K562 (cell line): ENCODE measurements around the gene HOXA11. TPM values are rescaled to one million over a fixed set of nuclear protein-coding genes. Genes with fewer than 3 reads are reported as not detected.
A peak's percentile ranks its signal among the peaks of the same experiment; 100 is the strongest.

Experiments
- ATAC-seq: fragments of 200-7000 bp; cut with Tn5 transposase; 3 replicates; pipeline ENCODE4 v1.9.1; 2020; ENCODE audit warnings: moderate library complexity
- BruUV-seq: library from RNA; stranded (reverse); fragments of 400-500 nt; replicated peaks from 2 replicates; lab custom pipeline; 2021; lab: Mats Ljungman, UMichigan
- CTCF ChIA-PET: fragments of 300-600 bp; formaldehyde crosslinking; extraction: SDS; loops from one replicate; lab custom pipeline; 2021; ENCODE audit warnings: low intra/inter-chr PET ratio; lab: Yijun Ruan, JAX
- POLR2A ChIA-PET: fragments of 300-600, 350-650 bp; sonication (Branson Sonifier 250); formaldehyde crosslinking; extraction: SDS; loops from one replicate; lab custom pipeline; 2021; ENCODE audit warnings: antibody characterized with exemption, inconsistent platforms; lab: Yijun Ruan, JAX
- DNase-seq, 4 experiments: peaks; one replicate each; pipeline versions ENCODE4 v3.0.0 to v3.0.0-alpha.2; 2011 to 2018; ENCODE audit warnings: low spot score in 3 of 4, mixed read lengths in 3 of 4; ENCODE audit errors: extremely low read depth in 1 of 4
- FAIRE-seq: peaks from 2 replicates; lab custom pipeline; 2011; peaks lifted over from hg19 to GRCh38; lab: Jason Lieb, UNC
- H2AFZ ChIP-seq: 2 replicates; pipeline ENCODE4 v1.6.0; 2011; ENCODE audit warnings: low read depth, low read length, control low read depth, inconsistent platforms
- H3K27ac ChIP-seq: fragments of 200-600 bp; 3 replicates; pipeline ENCODE4 v1.8.0; 2011; ENCODE audit warnings: low read depth, mild to moderate bottlenecking, control low read depth, inconsistent platforms, low read length, moderate library complexity, mixed read lengths; ENCODE audit errors: extremely low read depth
- H3K27me3 ChIP-seq, 2 experiments: fragments of 300-600 bp in 1 of 2; 2 replicates in 1 of 2; 3 replicates in 1 of 2; pipeline versions ENCODE4 v1.6.0 to v1.8.0; 2011; ENCODE audit warnings: inconsistent platforms in 2 of 2, low read length in 2 of 2, mild to moderate bottlenecking in 1 of 2, mixed read lengths in 1 of 2, moderate library complexity in 1 of 2; ENCODE audit not compliant: control insufficient read depth in 2 of 2, insufficient read depth in 2 of 2
- H3K36me3 ChIP-seq: fragments of 300-600 bp; 3 replicates; pipeline ENCODE4 v1.8.0; 2011; ENCODE audit warnings: mild to moderate bottlenecking, low read length, inconsistent platforms; ENCODE audit not compliant: control insufficient read depth, insufficient read depth
- H3K4me1 ChIP-seq, 2 experiments: fragments of 200-600 bp in 1 of 2; replicated peaks in 1 of 2; 2 replicates in 1 of 2; 3 replicates in 1 of 2; pipeline versions ENCODE4 v1.5.1 to v1.8.0; 2011; ENCODE audit warnings: inconsistent platforms in 2 of 2, low read length in 2 of 2, mild to moderate bottlenecking in 1 of 2, mixed read lengths in 1 of 2, moderate library complexity in 1 of 2; ENCODE audit not compliant: control insufficient read depth in 2 of 2, insufficient read depth in 2 of 2
- H3K4me2 ChIP-seq: 2 replicates; pipeline ENCODE4 v1.6.1; 2011; ENCODE audit warnings: low read length, control low read depth, inconsistent platforms, mixed read lengths; ENCODE audit not compliant: insufficient read depth
- H3K4me3 ChIP-seq: fragments of 200-600 bp; sonication (generic), shearing (Covaris generic); 2 replicates; pipeline ENCODE4 v1.5.1; 2016; ENCODE audit warnings: control low read depth, inconsistent platforms
- H3K79me2 ChIP-seq: fragments of 200-600 bp; 3 replicates; pipeline ENCODE4 v1.8.0; 2011; ENCODE audit warnings: low read length, inconsistent platforms; ENCODE audit not compliant: control insufficient read depth, insufficient read depth
- H3K9ac ChIP-seq, 2 experiments: 2 replicates each; pipeline versions ENCODE4 v1.6.0 to v1.6.1; 2011; ENCODE audit warnings: low read depth in 2 of 2, low read length in 2 of 2, control low read depth in 1 of 2, inconsistent platforms in 1 of 2, mild to moderate bottlenecking in 1 of 2, mixed read lengths in 1 of 2; ENCODE audit not compliant: insufficient read depth in 1 of 2
- H3K9me1 ChIP-seq: one replicate; pipeline ENCODE4 v1.6.0; 2011; ENCODE audit warnings: inconsistent platforms, mild to moderate bottlenecking, low read length, moderate library complexity; ENCODE audit not compliant: control insufficient read depth, insufficient read depth
- H3K9me3 ChIP-seq: replicated peaks from 2 replicates; pipeline ENCODE4 v1.5.1; 2011; ENCODE audit warnings: low read depth, low read length, inconsistent platforms; ENCODE audit not compliant: control insufficient read depth, insufficient read depth
- H4K20me1 ChIP-seq: replicated peaks from 2 replicates; pipeline ENCODE4 v1.6.1; 2011; ENCODE audit warnings: low read length, inconsistent platforms, mixed read lengths; ENCODE audit not compliant: control insufficient read depth, insufficient read depth
- BDP1 ChIP-seq: IDR thresholded peaks from 3 replicates; pipeline ENCODE4 v1.6.1; 2011; ENCODE audit not compliant: insufficient read length, insufficient read depth
- BHLHE40 ChIP-seq: IDR thresholded peaks from 2 replicates; pipeline ENCODE4 v1.6.1; 2011; ENCODE audit warnings: low read length, improper control_type of control experiment
- CBX2 ChIP-seq: fragments of 200-600 bp; sonication (generic); IDR thresholded peaks from one replicate; pipeline ENCODE4 v1.6.1; 2012; ENCODE audit warnings: mild to moderate bottlenecking, low read length, inconsistent platforms; ENCODE audit not compliant: insufficient read depth, poor library complexity, severe bottlenecking
- CBX8 ChIP-seq: fragments of 200-600 bp; sonication (generic); IDR thresholded peaks from 2 replicates; pipeline ENCODE4 v1.6.1; 2012; ENCODE audit warnings: borderline replicate concordance, mixed run types, low read depth, mild to moderate bottlenecking, moderate library complexity, mixed read lengths, low read length, control low read depth, inconsistent platforms; ENCODE audit not compliant: poor library complexity, severe bottlenecking; ENCODE audit errors: extremely low read depth
- FOXK2 ChIP-seq, 2 experiments: fragments of 450-650 bp; IDR thresholded peaks in 1 of 2; conservative IDR thresholded peaks in 1 of 2; 2 replicates each; pipeline ENCODE4 v1.6.1; 2016; ENCODE audit warnings: low read depth in 2 of 2, mild to moderate bottlenecking in 1 of 2
- GTF2E2 ChIP-seq: fragments of 200-800 bp; sonication (Bioruptor generic); IDR thresholded peaks from 2 replicates; pipeline ENCODE4 v1.6.1; 2016; ENCODE audit warnings: missing genetic modification characterization, missing compliant biosample characterization
- GTF3C2 ChIP-seq: IDR thresholded peaks from 3 replicates; pipeline ENCODE4 v1.6.1; 2011; ENCODE audit warnings: borderline replicate concordance, mild to moderate bottlenecking, moderate library complexity; ENCODE audit not compliant: insufficient read length; ENCODE audit errors: extremely low read depth
- NFIC ChIP-seq: fragments of 450-650 bp; IDR thresholded peaks from 2 replicates; pipeline ENCODE4 v1.6.1; 2017; ENCODE audit warnings: mild to moderate bottlenecking, inconsistent platforms
- NFYB ChIP-seq: IDR thresholded peaks from 2 replicates; pipeline ENCODE4 v1.6.1; 2011; ENCODE audit warnings: mild to moderate bottlenecking, moderate library complexity; ENCODE audit not compliant: insufficient read length; ENCODE audit errors: extremely low read depth
- PCBP2 ChIP-seq: fragments of 200-400 bp; formaldehyde crosslinking; IDR thresholded peaks from 2 replicates; pipeline ENCODE4 v1.6.1; 2018; ENCODE audit warnings: low read length, low read depth, mild to moderate bottlenecking, moderate library complexity; ENCODE audit not compliant: poor library complexity, severe bottlenecking
- RFX1 ChIP-seq: fragments of 450-650 bp; IDR thresholded peaks from 2 replicates; pipeline ENCODE4 v1.6.1; 2016; ENCODE audit warnings: mild to moderate bottlenecking, moderate library complexity
- SIN3B ChIP-seq: fragments of 450-650 bp; IDR thresholded peaks from 2 replicates; pipeline ENCODE4 v1.6.1; 2017; ENCODE audit warnings: low read depth, mild to moderate bottlenecking, moderate library complexity
- TCF7 ChIP-seq: sonication (generic); IDR thresholded peaks from 2 replicates; pipeline ENCODE4 v1.6.1; 2016; ENCODE audit warnings: antibody characterized with exemption, borderline replicate concordance
- U2AF2 ChIP-seq: fragments of 200-400 bp; formaldehyde crosslinking; optimal IDR thresholded peaks from 2 replicates; pipeline ENCODE3; 2017; ENCODE audit warnings: low read depth, mild to moderate bottlenecking, low read length
- ZNF133 ChIP-seq: fragments of 250-450 bp; sonication (Bioruptor Pico); IDR thresholded peaks from 2 replicates; pipeline ENCODE4 v1.4.0; 2020; ENCODE audit warnings: mild to moderate bottlenecking
- ZNF232 ChIP-seq: sonication (generic); formaldehyde crosslinking; IDR thresholded peaks from 2 replicates; pipeline ENCODE4 v1.8.0; 2022; ENCODE audit warnings: mild to moderate bottlenecking, missing genetic modification reagents
- ZNF311 ChIP-seq: fragments of 250-450 bp; sonication (Bioruptor Pico); IDR thresholded peaks from 2 replicates; pipeline ENCODE4 v1.4.0; 2020; ENCODE audit warnings: mild to moderate bottlenecking, moderate library complexity
- ZNF324 ChIP-seq: fragments of 250-450 bp; sonication (Bioruptor Pico); IDR thresholded peaks from 2 replicates; pipeline ENCODE4 v1.4.0; 2020; ENCODE audit warnings: mild to moderate bottlenecking
- WGBS: fragments of 100-300 bp; shearing (Covaris generic); methylation state at CpG from one replicate; pipeline ENCODE4 v1.1.6; 2016; ENCODE audit warnings: low coverage, mixed read lengths; ENCODE audit not compliant: insufficient coverage; ENCODE audit errors: missing lambda C conversion rate; 5-methylcytosine and 5-hydroxymethylcytosine counted together
- in situ Hi-C: fragments of 300-500 bp; cut with MboI; formaldehyde crosslinking; loops from 4 replicates; pipeline ENCODE4 v1.15.0; 2018; ENCODE audit warnings: inconsistent platforms, mixed read lengths
- intact Hi-C: fragments of 100-400 bp; cut with micrococcal nuclease; formaldehyde crosslinking; loops from 2 replicates; pipeline ENCODE4 v1.14.2; 2022
- polyA plus RNA-seq, 8 experiments: library from polyadenylated mRNA; depleted of rRNA in 4 of 8; stranded (reverse) in 5 of 8; unstranded in 3 of 8; fragments of >200 nt; fragmentation: Nextera tagmentation in 2 of 8; fragmentation: Illumina TruSeq in 1 of 8; extraction: Ambion mirVana in 2 of 8; extraction: Trizol in 1 of 8; gene quantifications; 2 replicates each; pipeline versions ENCODE4 v1.2.1 to v1.2.3, GENCODE V29; 2011 to 2014; ENCODE audit warnings: inconsistent platforms in 1 of 8, missing spikeins in 1 of 8
- total RNA-seq, 7 experiments: library from RNA; depleted of rRNA in 6 of 7; stranded (reverse); fragments of >200 nt in 6 of 7; fragmentation: Illumina TruSeq in 2 of 7; extraction: Trizol in 2 of 7; gene quantifications; 2 replicates each; pipeline versions ENCODE4 v1.2.1 to v1.2.3, GENCODE V29; 2011 to 2021; ENCODE audit warnings: low replicate concordance in 1 of 7

Gene HOXA11
- total and polyA plus RNA-seq, 9 of the 15 experiments (the other 6 are each of a cell fraction or from before 2014, with no cell fraction given): not detected

DNA sequence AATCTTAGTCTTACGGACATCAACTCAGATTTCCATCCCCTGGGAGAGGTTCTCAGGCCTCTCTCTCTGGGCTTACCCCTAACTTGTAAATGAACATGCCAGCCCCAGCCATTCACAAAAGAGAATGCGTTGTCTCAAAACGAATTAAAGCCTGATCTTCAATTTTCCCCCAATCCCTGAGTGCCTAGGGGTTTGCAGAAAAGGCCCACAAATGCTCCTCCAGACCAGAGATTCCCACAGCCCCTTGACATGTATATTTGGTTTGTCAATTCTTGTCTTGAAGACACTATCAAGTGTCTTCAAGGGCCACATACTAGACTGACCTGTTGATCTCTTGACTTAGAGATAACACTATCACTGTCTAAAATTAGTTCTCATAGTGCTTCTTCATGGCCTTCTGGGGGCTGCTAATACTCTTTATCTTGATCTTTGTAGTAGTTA is 26.8 kb upstream of the HOXA11 start (continued):
- TF ChIP-seq NFIC (peak; percentile 22; the same call in 1 of the 2 replicates), BDP1 (no peak), TCF7 (no peak), CBX8 (peak; percentile 100), CBX2 (peak; percentile 85)
- TF ChIP-seq, all 486 proteins: peak for 6

- POLR2A ChIA-PET: no interaction called here
- WGBS: 86% methylated on average over 1 of the region's 1 CpG
- ATAC-seq (no peak), DNase-seq (no peak), FAIRE-seq (no peak)
- in situ Hi-C loops (no loop called here), intact Hi-C loops (loop anchor here (2.0 to 5.0 kb wide), 2 partner anchors 366 to 452 kb away; partner anchors contain the start of gene HIBADH)
- peaks cover 39 to 69% of the 10 kb centered on the region in 2 experiments for H3K27me3 ChIP-seq
- H3K27ac ChIP-seq: no peak overlapping the region
- no peak for TF ChIP-seq GTF3C2
- TF ChIP-seq NFYB: no peak
- TF ChIP-seq ZNF133 (CRISPR knock-in tag): no peak
- TF ChIP-seq RFX1: no peak
- no peak for TF ChIP-seq CBX8
- TF ChIP-seq U2AF2: no peak
- TF ChIP-seq ZNF311 (CRISPR knock-in tag): no peak
- TF ChIP-seq ZNF232 (CRISPR knock-in tag): no peak
- no peak for TF ChIP-seq BHLHE40
- no peak for TF ChIP-seq GTF2E2 (tag)
- no peak for TF ChIP-seq PCBP2
- TF ChIP-seq FOXK2 (conservative IDR thresholded peaks at IDR 0.05 in 1 of 2, IDR thresholded peaks at IDR 0.05 in 1 of 2; ENCODE audit: low read depth in 2 of 2): no peak
- TF ChIP-seq SIN3B: no peak
- TF ChIP-seq ZNF324 (CRISPR knock-in tag): no peak
- H3K4me2 ChIP-seq: no peak overlapping the region
- H3K4me1 ChIP-seq: peaks cover 0 to 15% of the 10 kb centered on the region in 2 experiments; a peak in 1 of 5 replicates
- BruUV-seq: no TSS peak
- no peaks in the 10 kb centered on the region for H3K9me3 ChIP-seq
- H2AFZ ChIP-seq: no peak overlapping the region
- H3K79me2 ChIP-seq: no peaks in the 10 kb centered on the region
- H4K20me1 ChIP-seq: peaks cover 4% of the 10 kb centered on the region; the same call in 1 of the 2 replicates
- H3K9me1 ChIP-seq: no peaks in the 10 kb centered on the region
- H3K36me3 ChIP-seq: no peaks in the 10 kb centered on the region
- H3K9ac ChIP-seq: no peak overlapping the region
- CTCF ChIA-PET: interaction anchor here (0.6 kb wide), 1 partner anchor 13 kb away, joined by 3 read pairs; no protein-coding TSS in a partner anchor
- H3K4me3 ChIP-seq: no peak overlapping the region
Measured at GRCh38 chr7:27211084-27211446, 26.0 kb upstream of the HOXA11 start.
